Type B pancreatic cell (in vitro differentiated cells): ENCODE data around the gene LRP1B. TPM values are rescaled to one million over a fixed set of nuclear protein-coding genes. Genes with fewer than 3 reads are reported as not detected.
"Not testable (repeated sequence)": the region's sequence is repeated elsewhere in the genome, so short reads cannot be mapped to it uniquely, and the experiment has no call there.

Experiments
- DNase-seq: peaks from one replicate; pipeline ENCODE4 v3.0.0; 2021; ENCODE audit warnings: mixed read lengths; ENCODE audit not compliant: unreplicated experiment; ENCODE audit errors: extremely low spot score
- H3K27ac Mint-ChIP-seq: 2 replicates; pipeline ENCODE4 v1.8.0; 2021; ENCODE audit warnings: mild to moderate bottlenecking, mixed read lengths
- H3K27me3 Mint-ChIP-seq: 2 replicates; pipeline ENCODE4 v1.8.0; 2021; ENCODE audit warnings: mixed read lengths
- H3K36me3 Mint-ChIP-seq: 2 replicates; pipeline ENCODE4 v1.8.0; 2021; ENCODE audit warnings: mixed read lengths
- H3K4me1 Mint-ChIP-seq: one replicate; pipeline ENCODE4 v1.8.0; 2021; ENCODE audit warnings: mixed read lengths; ENCODE audit not compliant: unreplicated experiment
- H3K4me3 Mint-ChIP-seq: 2 replicates; pipeline ENCODE4 v1.8.0; 2021; ENCODE audit warnings: mild to moderate bottlenecking, mixed read lengths
- H3K9me3 Mint-ChIP-seq: 2 replicates; pipeline ENCODE4 v1.8.0; 2021; ENCODE audit warnings: mixed read lengths
- total RNA-seq: library from RNA; stranded (reverse); gene quantifications from 2 replicates; pipeline ENCODE4 v1.2.1, GENCODE V29; 2021; ENCODE audit warnings: low replicate concordance
- TF ChIP-seq, protein P1 (sequence below): fragments of 200-600 bp; sonication (generic); conservative IDR thresholded peaks from 2 replicates; pipeline ENCODE4 v1.5.0; 2021; ENCODE audit warnings: antibody characterized with exemption, mild to moderate bottlenecking

The LRP1B gene
- total RNA-seq, 1 donor from 2014 or later: 16.0 TPM

DNA sequence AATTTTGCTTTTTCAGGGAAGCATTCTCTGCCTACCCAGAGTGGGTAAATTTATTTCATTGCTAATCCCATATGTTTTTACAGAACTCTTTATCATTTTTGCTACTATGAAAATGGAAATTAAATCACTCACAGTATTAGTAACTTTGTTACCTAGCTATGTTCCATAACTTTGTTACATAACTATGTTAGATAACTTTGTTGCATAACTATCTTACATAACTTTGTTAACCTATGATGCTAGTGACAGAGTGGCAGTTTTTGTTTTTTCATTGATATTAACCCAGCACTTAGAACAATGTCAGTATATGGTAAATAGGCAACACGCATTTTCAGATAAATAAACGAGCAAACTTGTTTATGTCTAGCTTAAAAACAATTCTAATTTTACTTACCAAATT is 286.6 kb downstream of the LRP1B start:
- Mint-ChIP-seq H3K36me3 (no peaks in the 10 kb centered on the region), H3K4me1 (no peaks in the 10 kb centered on the region), H3K27me3 (no peaks in the 10 kb centered on the region), H3K9me3 (no peaks in the 10 kb centered on the region), H3K27ac (no peak overlapping the region), H3K4me3 (no peak overlapping the region)
- DNase-seq: no peak
- TF ChIP-seq, protein P1, sequence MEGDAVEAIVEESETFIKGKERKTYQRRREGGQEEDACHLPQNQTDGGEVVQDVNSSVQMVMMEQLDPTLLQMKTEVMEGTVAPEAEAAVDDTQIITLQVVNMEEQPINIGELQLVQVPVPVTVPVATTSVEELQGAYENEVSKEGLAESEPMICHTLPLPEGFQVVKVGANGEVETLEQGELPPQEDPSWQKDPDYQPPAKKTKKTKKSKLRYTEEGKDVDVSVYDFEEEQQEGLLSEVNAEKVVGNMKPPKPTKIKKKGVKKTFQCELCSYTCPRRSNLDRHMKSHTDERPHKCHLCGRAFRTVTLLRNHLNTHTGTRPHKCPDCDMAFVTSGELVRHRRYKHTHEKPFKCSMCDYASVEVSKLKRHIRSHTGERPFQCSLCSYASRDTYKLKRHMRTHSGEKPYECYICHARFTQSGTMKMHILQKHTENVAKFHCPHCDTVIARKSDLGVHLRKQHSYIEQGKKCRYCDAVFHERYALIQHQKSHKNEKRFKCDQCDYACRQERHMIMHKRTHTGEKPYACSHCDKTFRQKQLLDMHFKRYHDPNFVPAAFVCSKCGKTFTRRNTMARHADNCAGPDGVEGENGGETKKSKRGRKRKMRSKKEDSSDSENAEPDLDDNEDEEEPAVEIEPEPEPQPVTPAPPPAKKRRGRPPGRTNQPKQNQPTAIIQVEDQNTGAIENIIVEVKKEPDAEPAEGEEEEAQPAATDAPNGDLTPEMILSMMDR: no peak

DNA sequence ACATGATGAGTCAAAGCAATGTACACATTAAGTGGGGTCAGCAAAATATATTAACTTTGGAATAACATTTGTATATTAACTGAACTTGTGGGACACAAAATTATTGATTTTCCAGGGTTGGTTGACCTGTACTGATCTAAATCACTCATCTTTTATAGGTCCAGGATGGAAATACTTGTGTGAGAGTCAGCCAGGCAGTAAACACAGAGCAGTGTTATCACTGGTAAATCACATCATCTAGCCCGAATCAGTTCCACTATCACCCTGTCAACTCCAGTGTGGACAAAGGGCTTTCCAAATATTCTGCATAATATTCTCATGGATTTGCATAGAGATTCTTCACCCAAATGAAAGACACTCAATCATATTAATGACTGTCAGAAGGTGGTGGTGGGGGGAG is 295.7 kb downstream of the LRP1B start:
- H3K27ac Mint-ChIP-seq: no peak overlapping the region
- no peaks in the 10 kb centered on the region for H3K27me3 Mint-ChIP-seq
- no peak for DNase-seq
- H3K4me3 Mint-ChIP-seq: no peak overlapping the region
- H3K9me3 Mint-ChIP-seq: no peaks in the 10 kb centered on the region
- TF ChIP-seq, protein P1: no peak
- no peaks in the 10 kb centered on the region for H3K36me3 Mint-ChIP-seq
- no peaks in the 10 kb centered on the region for H3K4me1 Mint-ChIP-seq

DNA sequence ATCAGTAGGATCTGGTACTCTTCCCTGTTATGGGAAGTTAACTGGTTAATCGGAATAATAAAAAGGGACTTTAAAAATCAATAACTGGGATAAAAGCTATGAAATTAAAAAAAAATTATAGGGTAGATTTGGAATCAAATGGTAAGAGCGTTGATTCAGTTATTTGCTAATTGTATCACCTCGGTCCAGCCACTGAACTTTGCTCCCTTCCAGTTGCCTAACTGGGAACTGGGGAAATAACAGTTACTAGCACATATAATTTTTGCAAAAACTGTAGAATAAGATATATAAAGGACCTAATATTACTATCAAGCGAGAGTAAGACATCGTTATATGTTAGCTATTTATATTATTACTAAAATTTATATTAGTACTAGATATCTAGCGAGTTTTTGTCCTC is 302.1 kb downstream of the LRP1B start:
- H3K4me1 Mint-ChIP-seq: no peaks in the 10 kb centered on the region
- H3K4me3 Mint-ChIP-seq: no peak overlapping the region
- H3K27me3 Mint-ChIP-seq: no peaks in the 10 kb centered on the region
- H3K36me3 Mint-ChIP-seq: no peaks in the 10 kb centered on the region
- DNase-seq: no peak
- TF ChIP-seq, protein P1: no peak
- no peak overlapping the region for H3K27ac Mint-ChIP-seq
- H3K9me3 Mint-ChIP-seq: no peaks in the 10 kb centered on the region

DNA sequence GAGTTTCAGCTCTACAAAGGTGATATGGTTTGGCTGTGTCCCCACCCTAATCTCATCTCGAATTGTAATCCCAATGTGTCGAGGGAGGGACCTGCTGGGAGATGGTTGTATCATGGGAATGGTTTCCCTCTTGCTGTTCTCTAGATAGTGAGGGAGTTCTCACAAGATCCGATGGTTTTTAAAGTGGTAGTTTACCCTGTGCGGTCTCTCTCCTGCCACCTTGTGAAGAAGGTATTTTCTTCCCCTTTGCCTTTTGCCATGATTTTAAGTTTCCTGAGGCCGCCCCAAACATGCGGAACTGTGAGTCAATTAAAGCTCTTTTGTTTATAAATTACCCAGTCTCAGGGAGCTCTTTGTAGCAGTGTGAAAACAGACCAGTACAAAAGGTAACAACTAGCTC is 306.0 kb downstream of the LRP1B start:
- Mint-ChIP-seq H3K36me3 (no peaks in the 10 kb centered on the region), H3K4me1 (no peaks in the 10 kb centered on the region), H3K27me3 (no peaks in the 10 kb centered on the region), H3K4me3 (no peak overlapping the region), H3K9me3 (no peaks in the 10 kb centered on the region), H3K27ac (no peak overlapping the region)
- no peak for DNase-seq
- TF ChIP-seq, protein P1: no peak

DNA sequence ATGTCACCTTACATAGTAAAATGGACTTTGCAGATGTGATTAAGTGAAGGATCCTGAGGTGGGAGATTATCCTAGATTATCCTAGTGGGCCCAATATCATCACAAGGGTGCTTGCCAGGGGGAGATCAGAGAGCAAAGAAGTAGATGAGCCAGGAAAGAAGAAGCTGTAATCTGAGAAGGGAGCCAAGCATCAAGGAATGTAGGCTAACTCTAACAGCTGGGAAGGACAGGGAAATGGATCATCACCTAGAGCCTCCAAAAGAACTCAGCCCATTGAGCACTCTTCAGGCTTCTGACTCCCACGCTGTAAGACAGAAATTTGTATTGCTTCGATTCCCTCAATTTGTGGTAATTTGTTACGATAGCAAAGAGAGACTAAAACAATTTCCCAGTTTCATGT is 309.9 kb downstream of the LRP1B start:
- TF ChIP-seq, protein P1: no peak
- Mint-ChIP-seq H3K27me3 (no peaks in the 10 kb centered on the region), H3K9me3 (no peaks in the 10 kb centered on the region), H3K27ac (no peak overlapping the region), H3K4me1 (no peaks in the 10 kb centered on the region), H3K36me3 (no peaks in the 10 kb centered on the region), H3K4me3 (no peak overlapping the region)
- no peak for DNase-seq

DNA sequence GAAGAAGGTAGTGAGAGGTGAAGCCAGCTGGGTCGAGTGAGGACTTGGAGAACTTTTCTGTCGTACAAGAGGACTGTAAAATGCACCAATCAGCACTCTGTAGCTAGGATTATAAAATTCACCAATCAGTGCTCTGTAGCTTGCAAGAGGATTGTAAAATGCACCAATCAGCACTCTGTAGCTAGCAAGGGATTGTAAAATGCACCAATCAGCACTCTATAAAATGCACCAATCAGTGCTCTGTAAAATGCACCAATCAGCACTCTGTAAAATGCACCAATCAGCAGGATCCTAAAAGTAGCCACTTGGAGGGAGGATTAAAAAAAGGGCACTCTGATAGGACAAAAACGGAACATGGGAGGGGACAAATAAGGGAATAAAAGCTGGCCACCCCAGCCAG is 315.5 kb downstream of the LRP1B start:
- not testable (repeated sequence) for H3K4me3 Mint-ChIP-seq, DNase-seq, H3K9me3 Mint-ChIP-seq, H3K36me3 Mint-ChIP-seq, H3K27ac Mint-ChIP-seq, H3K27me3 Mint-ChIP-seq, H3K4me1 Mint-ChIP-seq
